SK-N-SH (cell line): ENCODE data around the gene ETFRF1. TPM values are rescaled to one million over a fixed set of nuclear protein-coding genes. Genes with fewer than 3 reads are reported as not detected.

Experiments
- CTCF ChIA-PET: fragments of 300-600, 350-600 bp; formaldehyde crosslinking; extraction: SDS; loops from one replicate; lab custom pipeline; 2021; lab: Yijun Ruan, JAX
- POLR2A ChIA-PET: fragments of 350-600 bp; sonication (Branson Sonifier 250); formaldehyde crosslinking; extraction: SDS; loops from one replicate; lab custom pipeline; 2020; ENCODE audit warnings: antibody characterized with exemption, inconsistent platforms; lab: Yijun Ruan, JAX
- DNase-seq: peaks from one replicate; pipeline ENCODE4 v3.0.0; 2012
- H2AFZ ChIP-seq: fragments of 200-600 bp; sonication (generic); 2 replicates; pipeline ENCODE4 v1.8.1; 2016; ENCODE audit warnings: antibody characterized with exemption, mild to moderate bottlenecking, low read depth
- H3F3A ChIP-seq: fragments of 200-600 bp; sonication (generic); replicated peaks from 2 replicates; pipeline ENCODE3; 2016; ENCODE audit warnings: antibody characterized with exemption, mild to moderate bottlenecking; ENCODE audit not compliant: insufficient read depth
- H3K27ac ChIP-seq, 2 experiments: fragments of 200-500 bp in 1 of 2; fragments of 200-600 bp in 1 of 2; sonication (Bioruptor generic) in 1 of 2; sonication (generic), shearing (Covaris generic) in 1 of 2; 2 replicates each; pipeline versions ENCODE4 v1.5.1 to v1.6.1; 2014 to 2016; ENCODE audit warnings: low read depth in 2 of 2, inconsistent platforms in 1 of 2, low read length in 1 of 2, mild to moderate bottlenecking in 1 of 2, mixed read lengths in 1 of 2
- H3K27me3 ChIP-seq: fragments of 200-600 bp; sonication (generic), shearing (Covaris generic); 2 replicates; pipeline ENCODE4 v1.6.1; 2016; ENCODE audit warnings: mixed run types; ENCODE audit not compliant: insufficient read depth
- H3K36me3 ChIP-seq, 2 experiments: fragments of 200-500 bp in 1 of 2; fragments of 200-600 bp in 1 of 2; sonication (Bioruptor generic) in 1 of 2; sonication (generic) in 1 of 2; replicated peaks in 1 of 2; 2 replicates each; pipeline versions ENCODE3 to v1.5.1; 2014 to 2016; ENCODE audit warnings: low read length in 1 of 2, mild to moderate bottlenecking in 1 of 2; ENCODE audit not compliant: insufficient read depth in 2 of 2, control insufficient read depth in 1 of 2
- H3K4me1 ChIP-seq, 2 experiments: fragments of 200-500 bp in 1 of 2; fragments of 200-600 bp in 1 of 2; sonication (Bioruptor generic) in 1 of 2; sonication (generic), shearing (Covaris generic) in 1 of 2; 2 replicates each; pipeline versions ENCODE4 v1.5.1 to v1.6.1; 2014 to 2016; ENCODE audit warnings: low read depth in 1 of 2, low read length in 1 of 2, mixed run types in 1 of 2; ENCODE audit not compliant: insufficient read depth in 2 of 2, control insufficient read depth in 1 of 2
- H3K4me2 ChIP-seq: fragments of 200-600 bp; sonication (generic), shearing (Covaris generic); 2 replicates; pipeline ENCODE4 v1.6.1; 2017; ENCODE audit warnings: mixed run types
- H3K4me3 ChIP-seq, 2 experiments: fragments of 200-500 bp in 1 of 2; fragments of 200-600 bp in 1 of 2; sonication (Bioruptor generic) in 1 of 2; sonication (generic), shearing (Covaris generic) in 1 of 2; 2 replicates each; pipeline versions ENCODE4 v1.5.1 to v1.8.1; 2014 to 2016; ENCODE audit warnings: low read depth in 2 of 2, inconsistent platforms in 1 of 2, low read length in 1 of 2, mild to moderate bottlenecking in 1 of 2, mixed read lengths in 1 of 2, moderate library complexity in 1 of 2
- H3K79me2 ChIP-seq: fragments of 200-600 bp; sonication (generic); 2 replicates; pipeline ENCODE4 v1.8.1; 2017; ENCODE audit warnings: mild to moderate bottlenecking; ENCODE audit not compliant: insufficient read depth
- H3K9ac ChIP-seq: fragments of 200-600 bp; sonication (generic); 2 replicates; pipeline ENCODE4 v1.6.1; 2017; ENCODE audit warnings: mixed run types
- H3K9me2 ChIP-seq: fragments of 200-600 bp; sonication (generic); 2 replicates; pipeline ENCODE4 v1.6.1; 2017; ENCODE audit warnings: mixed run types
- H3K9me3 ChIP-seq: fragments of 200-600 bp; sonication (generic); 2 replicates; pipeline ENCODE4 v1.6.1; 2017; ENCODE audit warnings: mixed run types, mild to moderate bottlenecking, moderate library complexity
- H4K20me1 ChIP-seq: fragments of 200-600 bp; sonication (generic); 2 replicates; pipeline ENCODE4 v1.6.1; 2017; ENCODE audit warnings: mild to moderate bottlenecking, mixed run types; ENCODE audit not compliant: insufficient read depth
- CTCF ChIP-seq: fragments of 200-600 bp; sonication (generic); IDR thresholded peaks from 2 replicates; pipeline ENCODE4 v1.6.1; 2017; ENCODE audit warnings: antibody characterized with exemption, mild to moderate bottlenecking, moderate library complexity
- EP300 ChIP-seq, 2 experiments: IDR thresholded peaks; 2 replicates each; pipeline versions ENCODE4 v1.4.0 to v1.6.1; 2012; ENCODE audit warnings: borderline replicate concordance in 1 of 2, low read depth in 1 of 2, low read length in 1 of 2
- EZH2phosphoT487 ChIP-seq: fragments of 200-600 bp; sonication (generic); IDR thresholded peaks from 2 replicates; pipeline ENCODE4 v1.6.1; 2017; ENCODE audit warnings: low read depth, mixed run types, mild to moderate bottlenecking, antibody characterized with exemption, moderate library complexity, borderline replicate concordance
- FOSL2 ChIP-seq: IDR thresholded peaks from 2 replicates; pipeline ENCODE4 v1.4.0; 2012; ENCODE audit warnings: low read depth, mild to moderate bottlenecking, moderate library complexity, borderline replicate concordance
- FOXM1 ChIP-seq: IDR thresholded peaks from 2 replicates; pipeline ENCODE4 v1.4.0; 2012; ENCODE audit warnings: low read depth, mild to moderate bottlenecking
- GABPA ChIP-seq: IDR thresholded peaks from 2 replicates; pipeline ENCODE4 v1.4.0; 2012; ENCODE audit warnings: low read depth, mild to moderate bottlenecking
- JUND ChIP-seq: IDR thresholded peaks from 2 replicates; pipeline ENCODE4 v1.4.0; 2012
- MAX ChIP-seq: IDR thresholded peaks from 2 replicates; pipeline ENCODE4 v1.4.0; 2012; ENCODE audit warnings: low read depth
- MEF2A ChIP-seq: IDR thresholded peaks from 2 replicates; pipeline ENCODE4 v1.4.0; 2012; ENCODE audit warnings: low read depth, borderline replicate concordance
- NFIC ChIP-seq: IDR thresholded peaks from 2 replicates; pipeline ENCODE4 v1.4.0; 2012; ENCODE audit warnings: borderline replicate concordance
- NRF1 ChIP-seq: IDR thresholded peaks from 2 replicates; pipeline ENCODE4 v1.6.1; 2012; ENCODE audit warnings: low read depth, mild to moderate bottlenecking, low read length
- PBX3 ChIP-seq: IDR thresholded peaks from 2 replicates; pipeline ENCODE4; 2012
- POLR2AphosphoS5 ChIP-seq: IDR thresholded peaks from 2 replicates; pipeline ENCODE4 v1.6.1; 2012; ENCODE audit warnings: low read depth, low read length
- RAD21 ChIP-seq: IDR thresholded peaks from 2 replicates; pipeline ENCODE4 v1.6.1; 2012; ENCODE audit warnings: mild to moderate bottlenecking, low read length
- TAF1 ChIP-seq: IDR thresholded peaks from 2 replicates; pipeline ENCODE4 v1.6.1; 2012; ENCODE audit warnings: low read depth, mild to moderate bottlenecking, low read length, moderate library complexity, borderline replicate concordance
- TCF12 ChIP-seq: IDR thresholded peaks from 2 replicates; pipeline ENCODE4 v1.4.0; 2012
- TEAD4 ChIP-seq: IDR thresholded peaks from 2 replicates; pipeline ENCODE4 v1.4.0; 2012; ENCODE audit warnings: mild to moderate bottlenecking, borderline replicate concordance; ENCODE audit not compliant: insufficient read depth
- YY1 ChIP-seq: IDR thresholded peaks from 2 replicates; pipeline ENCODE4 v1.4.0; 2012; ENCODE audit warnings: low read depth, mild to moderate bottlenecking
- ZBTB33 ChIP-seq: IDR thresholded peaks from 2 replicates; pipeline ENCODE4 v1.4.0; 2012; ENCODE audit warnings: low read depth, borderline replicate concordance
- WGBS: methylation state at CpG from one replicate; pipeline ENCODE4 v1.1.6; 2017; ENCODE audit warnings: low lambda C conversion rate; 5-methylcytosine and 5-hydroxymethylcytosine counted together
- polyA plus RNA-seq, 3 experiments: library from polyadenylated mRNA; depleted of rRNA; stranded (reverse); fragments of >200 nt; gene quantifications; 2 replicates each; pipeline ENCODE4 v1.2.3, GENCODE V29; 2012
- TF ChIP-seq, protein P1 (sequence below): fragments of 150-350 bp; IDR thresholded peaks from 2 replicates; pipeline ENCODE4 v1.6.1; 2017; ENCODE audit warnings: antibody characterized with exemption, low read length, low read depth, borderline replicate concordance

The ETFRF1 gene
- polyA plus RNA-seq, 1 of the 3 experiments (the other 2 are of a cell fraction): 7.8 TPM

GRCh38 chr12:25146686-25147085, 48.4 kb upstream of the ETFRF1 start (continued):
- TF ChIP-seq MAX (no peak), TAF1 (no peak), EZH2phosphoT487 (no peak), FOXM1 (no peak), FOSL2 (no peak)

DNA sequence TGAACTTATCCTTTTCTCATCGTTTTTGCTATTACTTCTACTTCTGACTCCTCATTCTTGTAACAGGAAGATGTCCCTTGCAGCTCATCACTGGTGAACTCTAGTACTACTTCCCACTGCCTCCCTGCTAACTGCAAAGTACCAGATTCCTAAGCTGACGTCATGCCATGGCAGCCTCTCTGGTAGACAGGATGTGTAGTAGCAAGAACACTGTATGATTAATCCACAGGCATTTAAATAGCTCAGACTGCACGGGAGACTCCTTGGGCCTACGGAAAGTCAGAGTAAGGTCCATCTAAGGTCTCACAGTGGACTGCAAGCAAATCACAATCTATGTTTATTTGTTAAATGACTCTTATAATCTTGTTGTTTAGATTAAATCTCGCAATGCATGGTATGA, 43.6 kb upstream of the ETFRF1 start:
- ChIA-PET POLR2A (no interaction called here), CTCF (interaction anchor here (1.1 to 1.8 kb wide), 2 partner anchors 20 to 160 kb away, joined by 3 to 9 read pairs; no protein-coding TSS in a partner anchor)
- Histone ChIP-seq H3K4me2 (no peak overlapping the region), H3K9me2 (no peaks in the 10 kb centered on the region), H3K27me3 (no peaks in the 10 kb centered on the region), H3K9ac (no peak overlapping the region), H3K27ac (peak overlapping the region; percentile 28 to 75; a peak in 3 of 4 replicates), H3K4me3 (no peak overlapping the region), H3K4me1 (peaks cover 0 to 5% of the 10 kb centered on the region in 2 experiments; a peak in 1 of 4 replicates), H3K36me3 (no peaks in the 10 kb centered on the region), H3K79me2 (no peaks in the 10 kb centered on the region), H2AFZ (peak overlapping the region; percentile 68), H4K20me1 (no peaks in the 10 kb centered on the region), H3K9me3 (no peaks in the 10 kb centered on the region), H3F3A (peaks cover 18% of the 10 kb centered on the region)
- DNase-seq: peak; percentile 15
- 19% methylated on average over 5 of the region's 5 CpGs for WGBS
- TF ChIP-seq TCF12: peak; percentile 46; the same call in 1 of the 2 replicates
- TF ChIP-seq, protein P1, sequence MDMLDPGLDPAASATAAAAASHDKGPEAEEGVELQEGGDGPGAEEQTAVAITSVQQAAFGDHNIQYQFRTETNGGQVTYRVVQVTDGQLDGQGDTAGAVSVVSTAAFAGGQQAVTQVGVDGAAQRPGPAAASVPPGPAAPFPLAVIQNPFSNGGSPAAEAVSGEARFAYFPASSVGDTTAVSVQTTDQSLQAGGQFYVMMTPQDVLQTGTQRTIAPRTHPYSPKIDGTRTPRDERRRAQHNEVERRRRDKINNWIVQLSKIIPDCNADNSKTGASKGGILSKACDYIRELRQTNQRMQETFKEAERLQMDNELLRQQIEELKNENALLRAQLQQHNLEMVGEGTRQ: no peak
- peak; percentile 30; the same call in 1 of the 2 replicates for TF ChIP-seq GABPA
- no peak for TF ChIP-seq RAD21
- TF ChIP-seq FOSL2: peak; percentile 57
- peak; percentile 36; the same call in 1 of the 2 replicates for TF ChIP-seq PBX3
- TF ChIP-seq POLR2AphosphoS5: peak; percentile 18; the same call in 1 of the 2 replicates
- TF ChIP-seq MAX: peak; percentile 31; the same call in 1 of the 2 replicates
- 0 out of 2 replicates have a peak, but pooled peaks have one; percentile 4 for TF ChIP-seq NFIC
- TF ChIP-seq TAF1: no peak; the same call in 1 of the 2 replicates
- TF ChIP-seq CTCF: no peak
- no peak for TF ChIP-seq MEF2A
- TF ChIP-seq EP300 (IDR thresholded peaks at IDR 0.05; ENCODE audit: borderline replicate concordance in 1 of 2, low read depth in 1 of 2, low read length in 1 of 2): no peak
- no peak for TF ChIP-seq ZBTB33
- no peak for TF ChIP-seq EZH2phosphoT487
- no peak for TF ChIP-seq NRF1
- TF ChIP-seq TEAD4: no peak
- TF ChIP-seq YY1: no peak; the same call in 1 of the 2 replicates
- TF ChIP-seq JUND: peak; percentile 40; the same call in 1 of the 2 replicates
